H9 (cell line): ENCODE data around the gene GABRB2. TPM values are rescaled to one million over a fixed set of nuclear protein-coding genes. Genes with fewer than 3 reads are reported as not detected.

ENCODE experiments used
- DNase-seq: peaks from one replicate; pipeline ENCODE4 v3.0.0-alpha.2; 2017
- H2AFZ ChIP-seq: one replicate; pipeline ENCODE4 v1.6.1; 2013; ENCODE audit warnings: mild to moderate bottlenecking, low read length, control low read depth, moderate library complexity
- H2AK5ac ChIP-seq: 2 replicates; pipeline ENCODE4 v1.6.1; 2013; ENCODE audit warnings: low read length, control low read depth, mixed read lengths; ENCODE audit not compliant: insufficient read length
- H2BK120ac ChIP-seq: one replicate; pipeline ENCODE4 v1.6.1; 2013; ENCODE audit warnings: low read depth, mild to moderate bottlenecking, low read length, control low read depth, inconsistent platforms; ENCODE audit not compliant: poor library complexity, severe bottlenecking
- H2BK12ac ChIP-seq: 2 replicates; pipeline ENCODE4 v1.6.1; 2013; ENCODE audit warnings: low read length, control low read depth, mixed read lengths, low read depth; ENCODE audit not compliant: insufficient read length
- H2BK15ac ChIP-seq: 2 replicates; pipeline ENCODE4 v1.6.1; 2013; ENCODE audit warnings: low read depth, low read length, control low read depth
- H2BK20ac ChIP-seq: one replicate; pipeline ENCODE4 v1.6.1; 2013; ENCODE audit warnings: low read depth, mild to moderate bottlenecking, low read length, control low read depth, inconsistent platforms; ENCODE audit not compliant: poor library complexity, severe bottlenecking
- H2BK5ac ChIP-seq: 2 replicates; pipeline ENCODE4 v1.6.1; 2013; ENCODE audit warnings: low read length, control low read depth, mixed read lengths; ENCODE audit not compliant: insufficient read length
- H3K14ac ChIP-seq: 2 replicates; pipeline ENCODE4 v1.6.1; 2013; ENCODE audit warnings: low read length, control low read depth; ENCODE audit not compliant: insufficient read depth
- H3K18ac ChIP-seq: 2 replicates; pipeline ENCODE4 v1.6.1; 2013; ENCODE audit warnings: low read depth, mild to moderate bottlenecking, mixed read lengths, low read length, control low read depth; ENCODE audit not compliant: insufficient read length
- H3K23ac ChIP-seq: 2 replicates; pipeline ENCODE4 v1.6.1; 2013; ENCODE audit warnings: low read length, control low read depth, mixed read lengths, low read depth; ENCODE audit not compliant: insufficient read length
- H3K23me2 ChIP-seq: 2 replicates; pipeline ENCODE4 v1.6.1; 2013; ENCODE audit warnings: low read depth, mild to moderate bottlenecking, mixed read lengths, low read length, control low read depth; ENCODE audit not compliant: insufficient read length, poor library complexity, severe bottlenecking
- H3K27ac ChIP-seq: 2 replicates; pipeline ENCODE4 v1.5.1; 2013; ENCODE audit warnings: low read length, control low read depth, mixed read lengths, low read depth; ENCODE audit not compliant: insufficient read length
- H3K27me3 ChIP-seq: 2 replicates; pipeline ENCODE4 v1.6.1; 2013; ENCODE audit warnings: low read length, control low read depth, inconsistent platforms; ENCODE audit not compliant: insufficient read depth
- H3K4ac ChIP-seq: 2 replicates; pipeline ENCODE4 v1.6.1; 2013; ENCODE audit warnings: low read depth, mild to moderate bottlenecking, control low read depth, inconsistent platforms, low read length, moderate library complexity
- H3K4me1 ChIP-seq: 2 replicates; pipeline ENCODE4 v1.6.1; 2013; ENCODE audit warnings: low read length, control low read depth, inconsistent platforms; ENCODE audit not compliant: insufficient read depth
- H3K4me2 ChIP-seq: 2 replicates; pipeline ENCODE4 v1.6.1; 2013; ENCODE audit warnings: low read length, control low read depth, mixed read lengths; ENCODE audit not compliant: insufficient read length, insufficient read depth
- H3K56ac ChIP-seq: 2 replicates; pipeline ENCODE4 v1.6.1; 2013; ENCODE audit warnings: low read depth, mild to moderate bottlenecking, mixed read lengths, low read length, control low read depth; ENCODE audit not compliant: insufficient read length
- H3K79me1 ChIP-seq: 2 replicates; pipeline ENCODE4 v1.6.1; 2013; ENCODE audit warnings: low read depth, mild to moderate bottlenecking, moderate library complexity, low read length, control low read depth, inconsistent platforms; ENCODE audit not compliant: insufficient read depth, poor library complexity, severe bottlenecking
- H3K79me2 ChIP-seq: 2 replicates; pipeline ENCODE4 v1.6.1; 2013; ENCODE audit warnings: low read length, control low read depth, inconsistent platforms; ENCODE audit not compliant: insufficient read depth
- H3K9ac ChIP-seq: 2 replicates; pipeline ENCODE4 v1.6.1; 2013; ENCODE audit warnings: low read length, control low read depth, mixed read lengths; ENCODE audit not compliant: insufficient read length; ENCODE audit errors: extremely low read depth
- H3K9me3 ChIP-seq: one replicate; pipeline ENCODE4 v1.6.1; 2013; ENCODE audit warnings: low read depth, low read length, inconsistent platforms; ENCODE audit not compliant: control insufficient read depth
- H3T11ph ChIP-seq: one replicate; pipeline ENCODE4 v1.6.1; 2013; ENCODE audit warnings: mild to moderate bottlenecking, low read length, control low read depth, inconsistent platforms
- H4K20me1 ChIP-seq: one replicate; pipeline ENCODE4 v1.6.1; 2013; ENCODE audit not compliant: control insufficient read depth, insufficient read length, insufficient read depth
- H4K5ac ChIP-seq: 2 replicates; pipeline ENCODE4 v1.6.1; 2013; ENCODE audit warnings: low read depth, mild to moderate bottlenecking, mixed read lengths, low read length, control low read depth; ENCODE audit not compliant: insufficient read length
- H4K8ac ChIP-seq: replicated peaks from 2 replicates; pipeline ENCODE4 v1.6.1; 2013; ENCODE audit warnings: low read length, control low read depth, mixed read lengths, low read depth; ENCODE audit not compliant: insufficient read length
- H4K91ac ChIP-seq: 2 replicates; pipeline ENCODE4 v1.6.1; 2013; ENCODE audit warnings: low read depth, mild to moderate bottlenecking, moderate library complexity, mixed read lengths, low read length, control low read depth; ENCODE audit not compliant: insufficient read length
- H3K27ac Mint-ChIP-seq, 3 experiments: 2 replicates in 2 of 3; 3 replicates in 1 of 3; pipeline ENCODE4 v1.8.0; 2020 to 2021; ENCODE audit warnings: mixed read lengths in 3 of 3, mild to moderate bottlenecking in 1 of 3, moderate library complexity in 1 of 3
- H3K27me3 Mint-ChIP-seq: 2 replicates; pipeline ENCODE4 v1.8.0; 2021; ENCODE audit warnings: low read depth, mild to moderate bottlenecking, moderate library complexity, mixed read lengths
- H3K36me3 Mint-ChIP-seq, 3 experiments: 2 replicates in 2 of 3; 3 replicates in 1 of 3; pipeline ENCODE4 v1.8.0; 2020 to 2021; ENCODE audit warnings: low read depth in 3 of 3, mixed read lengths in 3 of 3; ENCODE audit not compliant: insufficient read depth in 1 of 3
- H3K4me1 Mint-ChIP-seq, 2 experiments: 2 replicates each; pipeline ENCODE4 v1.8.0; 2020; ENCODE audit warnings: mixed read lengths in 2 of 2
- H3K4me3 Mint-ChIP-seq, 2 experiments: 2 replicates in 1 of 2; 3 replicates in 1 of 2; pipeline ENCODE4 v1.8.0; 2020 to 2021; ENCODE audit warnings: mild to moderate bottlenecking in 2 of 2, mixed read lengths in 2 of 2, moderate library complexity in 1 of 2
- H3K9me3 Mint-ChIP-seq, 2 experiments: 2 replicates in 1 of 2; 3 replicates in 1 of 2; pipeline ENCODE4 v1.8.0; 2020; ENCODE audit warnings: mild to moderate bottlenecking in 2 of 2, mixed read lengths in 2 of 2, moderate library complexity in 1 of 2
- CTCF ChIP-seq: fragments of 200-600 bp; sonication (generic); conservative IDR thresholded peaks from 3 replicates; pipeline ENCODE4 v1.8.0; 2021; ENCODE audit warnings: antibody characterized with exemption, mild to moderate bottlenecking
- WGBS: extraction: QIAGEN DNeasy Blood & Tissue Kit; methylation state at CpG from one replicate; pipeline ENCODE4 v1.1.7; 2013; ENCODE audit warnings: missing lambda C conversion rate, low lambda C conversion rate, mixed read lengths; ENCODE audit not compliant: insufficient read length; ENCODE audit errors: extremely low coverage; 5-methylcytosine and 5-hydroxymethylcytosine counted together
- total RNA-seq: library from RNA; stranded (reverse); gene quantifications from 2 replicates; pipeline ENCODE4 v1.2.1, GENCODE V29; 2021

GABRB2 gene
- total RNA-seq, 1 experiment from 2014 or later = 0.20 TPM

GRCh38 chr5:161358446-161358845 lies 188.1 kb downstream of the GABRB2 start:
- Mint-ChIP-seq H3K9me3 (peaks cover 0 to 1% of the 10 kb centered on the region in 2 experiments; a peak in 1 of 5 replicates), H3K27me3 (no peaks in the 10 kb centered on the region), H3K36me3 (no peaks in the 10 kb centered on the region), H3K4me1 (no peaks in the 10 kb centered on the region), H3K4me3 (no peak overlapping the region), H3K27ac (no peak overlapping the region)
- Histone ChIP-seq H2AK5ac (no peak overlapping the region), H3K27me3 (no peaks in the 10 kb centered on the region), H3K4ac (no peak overlapping the region), H3K79me2 (no peaks in the 10 kb centered on the region), H4K8ac (no peak overlapping the region), H4K91ac (no peak overlapping the region), H3K18ac (no peak overlapping the region), H3T11ph (no peak overlapping the region), H3K56ac (no peak overlapping the region), H3K79me1 (no peaks in the 10 kb centered on the region), H3K9ac (no peak overlapping the region), H2AFZ (no peak overlapping the region), H3K4me2 (no peak overlapping the region), H2BK5ac (no peak overlapping the region), H3K9me3 (no peaks in the 10 kb centered on the region), H4K5ac (no peak overlapping the region), H3K27ac (no peak overlapping the region), H3K14ac (no peak overlapping the region), H2BK15ac (no peak overlapping the region), H2BK20ac (no peak overlapping the region), H3K23me2 (no peaks in the 10 kb centered on the region), H4K20me1 (no peaks in the 10 kb centered on the region), H2BK120ac (no peak overlapping the region), H3K23ac (no peak overlapping the region), H2BK12ac (no peak overlapping the region), H3K4me1 (no peaks in the 10 kb centered on the region)
- 100% methylated on average over 1 of the region's 2 CpGs for WGBS
- no peak for TF ChIP-seq CTCF
- DNase-seq = no peak
